Panc1 (cell line): Measurements from ENCODE around the gene QKI. TPM values are rescaled to one million over a fixed set of nuclear protein-coding genes. Genes with fewer than 3 reads are reported as not detected.
A peak's percentile ranks its signal among the peaks of the same experiment; 100 is the strongest.

Experiments used
- ATAC-seq: fragments of 200-7000 bp; cut with Tn5 transposase; 2 replicates; pipeline ENCODE4 v1.9.1; 2020; ENCODE audit warnings: mild to moderate bottlenecking, moderate library complexity
- BruUV-seq: library from RNA; stranded (reverse); fragments of 400-500 nt; replicated peaks from 2 replicates; lab custom pipeline; 2021; lab: Mats Ljungman, UMichigan
- CTCF ChIA-PET: fragments of 300-600 bp; sonication (Branson Sonifier 250); formaldehyde crosslinking; loops from one replicate; lab custom pipeline; 2022; ENCODE audit warnings: antibody characterized with exemption; lab: Charles Lee
- POLR2A ChIA-PET: fragments of 300-600 bp; sonication (Branson Sonifier 250); formaldehyde crosslinking; loops from one replicate; lab custom pipeline; 2022; ENCODE audit warnings: antibody characterized with exemption; lab: Charles Lee
- DNase-seq: peaks from one replicate; pipeline ENCODE4 v3.0.0-alpha.2; 2010; ENCODE audit warnings: low read depth, low spot score
- H3K27ac ChIP-seq: 2 replicates; pipeline ENCODE4 v1.5.1; 2011; ENCODE audit warnings: mild to moderate bottlenecking, low read length, inconsistent platforms
- H3K27me3 ChIP-seq: fragments of 200-500 bp; sonication (Bioruptor generic); 2 replicates; pipeline ENCODE4 v1.6.0; 2014; ENCODE audit warnings: low read length, inconsistent platforms; ENCODE audit not compliant: control insufficient read depth, insufficient read depth
- H3K36me3 ChIP-seq: fragments of 200-500 bp; sonication (Bioruptor generic); 2 replicates; pipeline ENCODE4 v1.5.1; 2014; ENCODE audit warnings: inconsistent platforms, mild to moderate bottlenecking, low read length, moderate library complexity; ENCODE audit not compliant: control insufficient read depth, insufficient read depth
- H3K4me1 ChIP-seq: 2 replicates; pipeline ENCODE4 v1.5.1; 2011; ENCODE audit warnings: inconsistent platforms, mild to moderate bottlenecking, low read length, moderate library complexity; ENCODE audit not compliant: control insufficient read depth, insufficient read depth
- H3K4me3 ChIP-seq, 2 experiments: 2 replicates each; pipeline ENCODE4 v1.5.1; 2011 to 2012; ENCODE audit warnings: low read depth in 2 of 2, low read length in 2 of 2, mild to moderate bottlenecking in 2 of 2, inconsistent platforms in 1 of 2, moderate library complexity in 1 of 2
- H3K9me3 ChIP-seq: fragments of 200-500 bp; sonication (Bioruptor generic); 2 replicates; pipeline ENCODE4 v1.5.1; 2014; ENCODE audit warnings: low read depth, mild to moderate bottlenecking, inconsistent platforms, low read length, moderate library complexity; ENCODE audit not compliant: control insufficient read depth, insufficient read depth
- POLR2AphosphoS5 ChIP-seq: IDR thresholded peaks from 2 replicates; pipeline ENCODE4 v1.6.1; 2012; ENCODE audit warnings: mild to moderate bottlenecking, low read depth, low read length, moderate library complexity
- REST ChIP-seq, 2 experiments: IDR thresholded peaks; 2 replicates each; pipeline ENCODE4 v1.6.1; 2011 to 2012; ENCODE audit warnings: low read depth in 2 of 2, control low read depth in 1 of 2, low read length in 1 of 2, mild to moderate bottlenecking in 1 of 2, moderate library complexity in 1 of 2; ENCODE audit not compliant: insufficient read depth in 1 of 2
- SIN3A ChIP-seq: IDR thresholded peaks from 2 replicates; pipeline ENCODE4 v1.6.1; 2012; ENCODE audit warnings: low read depth, mild to moderate bottlenecking, low read length, moderate library complexity, borderline replicate concordance; ENCODE audit not compliant: insufficient read depth
- TCF7L2 ChIP-seq: IDR thresholded peaks from 2 replicates; pipeline ENCODE4 v1.6.1; 2011; ENCODE audit warnings: mild to moderate bottlenecking, low read depth, low read length, inconsistent platforms
- in situ Hi-C: cut with HindIII; loops from 2 replicates; pipeline ENCODE4 v1.10.0; 2016; ENCODE audit warnings: low sequenced_read_pairs, low pct_unique_long_range_greater_than_20kb
- intact Hi-C: fragments of 100-400 bp; cut with micrococcal nuclease; formaldehyde crosslinking; loops from one replicate; pipeline ENCODE4 v1.10.0; 2022; ENCODE audit not compliant: unreplicated experiment
- total RNA-seq: library from RNA; stranded (reverse); gene quantifications from one replicate; pipeline ENCODE4 v1.2.1, GENCODE V29; 2021; ENCODE audit not compliant: unreplicated experiment
- TF ChIP-seq, protein P1 (sequence below): fragments of 450-650 bp; IDR thresholded peaks from 2 replicates; pipeline ENCODE4 v1.5.1; 2017; ENCODE audit warnings: mild to moderate bottlenecking

Gene QKI
- total RNA-seq, 1 experiment from 2014 or later, result 176 TPM

GRCh38 chr6:163415620-163416556 is 1.4 kb downstream of the QKI start:
- peaks cover 49% of the 10 kb centered on the region for H3K4me1 ChIP-seq
- no peaks in the 10 kb centered on the region for H3K27me3 ChIP-seq
- no peak for ATAC-seq
- intact Hi-C loops (loop anchor here (2.0 to 10.0 kb wide), 5 partner anchors 91 to 1511 kb away; no protein-coding TSS in a partner anchor), in situ Hi-C loops (no loop called here)
- H3K27ac ChIP-seq, result peak overlapping the region; percentile 94
- H3K36me3 ChIP-seq, result no peaks in the 10 kb centered on the region; the same call in 1 of the 2 replicates
- H3K4me3 ChIP-seq, result peak overlapping the region; percentile 78 to 95
- no peak for DNase-seq
- TF ChIP-seq TCF7L2 (no peak), SIN3A (no peak; the same call in 1 of the 2 replicates), REST (IDR thresholded peaks at IDR 0.05; ENCODE audit: insufficient read depth in 1 of 2, low read depth in 2 of 2, low read length in 1 of 2) (no peak), POLR2AphosphoS5 (no peak)
- TF ChIP-seq, protein P1, sequence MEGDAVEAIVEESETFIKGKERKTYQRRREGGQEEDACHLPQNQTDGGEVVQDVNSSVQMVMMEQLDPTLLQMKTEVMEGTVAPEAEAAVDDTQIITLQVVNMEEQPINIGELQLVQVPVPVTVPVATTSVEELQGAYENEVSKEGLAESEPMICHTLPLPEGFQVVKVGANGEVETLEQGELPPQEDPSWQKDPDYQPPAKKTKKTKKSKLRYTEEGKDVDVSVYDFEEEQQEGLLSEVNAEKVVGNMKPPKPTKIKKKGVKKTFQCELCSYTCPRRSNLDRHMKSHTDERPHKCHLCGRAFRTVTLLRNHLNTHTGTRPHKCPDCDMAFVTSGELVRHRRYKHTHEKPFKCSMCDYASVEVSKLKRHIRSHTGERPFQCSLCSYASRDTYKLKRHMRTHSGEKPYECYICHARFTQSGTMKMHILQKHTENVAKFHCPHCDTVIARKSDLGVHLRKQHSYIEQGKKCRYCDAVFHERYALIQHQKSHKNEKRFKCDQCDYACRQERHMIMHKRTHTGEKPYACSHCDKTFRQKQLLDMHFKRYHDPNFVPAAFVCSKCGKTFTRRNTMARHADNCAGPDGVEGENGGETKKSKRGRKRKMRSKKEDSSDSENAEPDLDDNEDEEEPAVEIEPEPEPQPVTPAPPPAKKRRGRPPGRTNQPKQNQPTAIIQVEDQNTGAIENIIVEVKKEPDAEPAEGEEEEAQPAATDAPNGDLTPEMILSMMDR, result no peak
- ChIA-PET POLR2A (interaction anchor here (0.6 kb wide), 1 partner anchor 21 kb away, joined by 3 read pairs; no protein-coding TSS in a partner anchor), CTCF (interaction anchor here (0.6 to 0.7 kb wide), 4 partner anchors 7 to 505 kb away, joined by 3 to 4 read pairs (median 3); no protein-coding TSS in a partner anchor)
- H3K9me3 ChIP-seq, result no peaks in the 10 kb centered on the region
- BruUV-seq, result TSS peak; percentile 77

DNA sequence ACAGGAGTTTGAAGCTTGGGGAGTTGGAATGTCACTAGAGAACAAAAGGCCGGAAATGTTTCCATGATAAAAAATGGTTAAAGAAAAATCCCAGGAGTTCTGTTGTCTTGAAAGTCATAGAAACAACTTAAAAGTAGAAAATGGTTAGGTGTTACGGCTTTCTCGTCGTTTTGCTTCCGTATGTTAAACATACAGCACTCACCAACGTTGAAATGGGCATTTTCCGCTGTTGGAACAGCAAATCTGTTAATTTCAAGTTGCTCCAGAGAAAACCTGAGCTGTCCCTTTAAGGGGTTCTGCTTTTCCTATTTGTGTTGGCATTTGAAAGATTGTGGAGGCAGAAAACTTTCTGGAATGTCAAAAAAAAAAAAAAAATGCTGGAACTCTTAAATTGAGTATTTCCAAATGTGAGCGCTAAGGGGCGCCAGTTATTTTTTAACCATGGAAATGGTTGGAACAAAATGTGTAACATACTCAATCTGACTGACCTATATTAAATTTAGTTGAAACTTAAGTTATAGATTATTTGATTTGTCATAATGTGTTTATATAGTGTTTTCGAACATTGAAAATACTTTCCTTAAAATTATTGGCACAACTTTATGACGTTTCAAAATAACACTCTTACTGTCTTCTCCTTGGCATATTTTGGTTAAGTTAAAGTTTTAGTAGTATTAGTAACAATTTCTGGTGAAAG is 2.2 kb downstream of the QKI start:
- POLR2A ChIA-PET, result no interaction called here
- no peaks in the 10 kb centered on the region for H3K9me3 ChIP-seq
- intact Hi-C loops (loop anchor here (2.0 to 10.0 kb wide), 5 partner anchors 92 to 1511 kb away; no protein-coding TSS in a partner anchor), in situ Hi-C loops (no loop called here)
- H3K36me3 ChIP-seq, result no peaks in the 10 kb centered on the region; the same call in 1 of the 2 replicates
- H3K4me1 ChIP-seq, result peaks cover 46% of the 10 kb centered on the region
- no peak for ATAC-seq
- no TSS peak for BruUV-seq
- H3K27me3 ChIP-seq, result no peaks in the 10 kb centered on the region
- no peak for DNase-seq
- no peak for TF ChIP-seq TCF7L2
- TF ChIP-seq REST (IDR thresholded peaks at IDR 0.05; ENCODE audit: insufficient read depth in 1 of 2, low read depth in 2 of 2, low read length in 1 of 2), result 0 out of 4 replicates have a peak, but pooled peaks of 1 of the 2 experiments have one; percentile 9
- no peak for TF ChIP-seq SIN3A
- TF ChIP-seq, protein P1, result peak; percentile 71
- 0 out of 2 replicates have a peak, but pooled peaks have one; percentile 24 for TF ChIP-seq POLR2AphosphoS5
- CTCF ChIA-PET, result interaction anchor here (0.6 to 0.7 kb wide), 3 partner anchors 8 to 419 kb away, joined by 3 read pairs; no protein-coding TSS in a partner anchor
- peak overlapping the region; percentile 94 for H3K27ac ChIP-seq
- H3K4me3 ChIP-seq, result peak overlapping the region; percentile 78 to 95
